Esophagus muscularis mucosa (tissue), 4 donors: ENCODE measurements around the gene CDH8. TPM values are rescaled to one million over a fixed set of nuclear protein-coding genes. Genes with fewer than 3 reads are reported as not detected.

Source experiments
- DNase-seq: peaks from one replicate; pipeline ENCODE4 v3.0.0-alpha.2; 2017; ENCODE audit errors: extremely low spot score
- H3K27ac ChIP-seq, 4 donors: fragments of 200-600 bp; sonication (generic); replicated peaks in 1 of 4; 1 replicate in 3 of 4; 2 replicates in 1 of 4; pipeline ENCODE4 v1.5.1; 2016 to 2019; ENCODE audit warnings: mild to moderate bottlenecking in 1 of 4
- H3K27me3 ChIP-seq, 4 donors: fragments of 200-600 bp; sonication (generic); one replicate each; pipeline versions ENCODE4 v1.5.1 to v1.6.0; 2016 to 2019
- H3K36me3 ChIP-seq, 4 donors: fragments of 200-600 bp; sonication (generic); one replicate each; pipeline ENCODE4 v1.5.1; 2016 to 2019
- H3K4me1 ChIP-seq, 4 donors: fragments of 200-600 bp; sonication (generic); one replicate each; pipeline ENCODE4 v1.5.1; 2016 to 2019
- H3K4me3 ChIP-seq, 4 donors: fragments of 200-600 bp; sonication (generic); 1 replicate in 2 of 4; 2 replicates in 2 of 4; pipeline ENCODE4 v1.5.1; 2016 to 2019; ENCODE audit warnings: mild to moderate bottlenecking in 4 of 4, moderate library complexity in 1 of 4
- H3K9me3 ChIP-seq, 4 donors: fragments of 200-600 bp; sonication (generic); 1 replicate in 3 of 4; 2 replicates in 1 of 4; pipeline ENCODE4 v1.5.1; 2016 to 2019
- EP300 ChIP-seq: sonication (generic); formaldehyde crosslinking; IDR thresholded peaks from one replicate; pipeline ENCODE4 v1.6.1; 2017; ENCODE audit warnings: antibody characterized with exemption
- POLR2A ChIP-seq: fragments of 450-650 bp; IDR thresholded peaks from one replicate; pipeline ENCODE4 v1.6.1; 2017; ENCODE audit warnings: antibody characterized with exemption, moderate library complexity, mild to moderate bottlenecking, low read depth
- POLR2AphosphoS5 ChIP-seq, 2 donors: sonication (generic); formaldehyde crosslinking; IDR thresholded peaks; one replicate each; pipeline ENCODE4 v1.6.1; 2017; ENCODE audit warnings: antibody characterized with exemption in 2 of 2
- WGBS: methylation state at CpG from one replicate; pipeline ENCODE4 v1.1.5; 2018; 5-methylcytosine and 5-hydroxymethylcytosine counted together
- intact Hi-C: fragments of 100-400 bp; cut with DNase I; formaldehyde crosslinking; loops from one replicate; pipeline ENCODE4 v1.15.1; 2023
- total RNA-seq, 4 donors: library from RNA; depleted of rRNA; stranded (reverse); fragments of >200 nt; gene quantifications; one replicate each; pipeline versions ENCODE4 v1.1.0 to v1.2.1, GENCODE V29; 2016
- TF ChIP-seq, protein P1 (sequence below), 3 experiments: fragments of 200-600 bp in 2 of 3; fragments of 450-650 bp in 1 of 3; sonication (generic) in 2 of 3; IDR thresholded peaks; one replicate each; pipeline ENCODE4 v1.5.1; 2017 to 2019; ENCODE audit warnings: antibody characterized with exemption in 3 of 3, mild to moderate bottlenecking in 2 of 3, moderate library complexity in 1 of 3

The CDH8 gene
- total RNA-seq, 4 donors from 2014 or later, result 0.42 to 3.6 (median 1.9) TPM

- Histone ChIP-seq H3K27me3 (peaks cover 0 to 57% (median 4%) of the 10 kb centered on the region in 4 donors), H3K4me1 (peaks cover 6 to 28% (median 26%) of the 10 kb centered on the region in 4 donors), H3K4me3 (peak overlapping the region; percentile 43 to 47 (median 44)), H3K36me3 (no peaks in the 10 kb centered on the region), H3K9me3 (no peaks in the 10 kb centered on the region), H3K27ac (no peak overlapping the region)
- TF ChIP-seq EP300 (no peak), POLR2AphosphoS5 (IDR thresholded peaks at IDR 0.05) (no peak), POLR2A (no peak)
- TF ChIP-seq, protein P1, sequence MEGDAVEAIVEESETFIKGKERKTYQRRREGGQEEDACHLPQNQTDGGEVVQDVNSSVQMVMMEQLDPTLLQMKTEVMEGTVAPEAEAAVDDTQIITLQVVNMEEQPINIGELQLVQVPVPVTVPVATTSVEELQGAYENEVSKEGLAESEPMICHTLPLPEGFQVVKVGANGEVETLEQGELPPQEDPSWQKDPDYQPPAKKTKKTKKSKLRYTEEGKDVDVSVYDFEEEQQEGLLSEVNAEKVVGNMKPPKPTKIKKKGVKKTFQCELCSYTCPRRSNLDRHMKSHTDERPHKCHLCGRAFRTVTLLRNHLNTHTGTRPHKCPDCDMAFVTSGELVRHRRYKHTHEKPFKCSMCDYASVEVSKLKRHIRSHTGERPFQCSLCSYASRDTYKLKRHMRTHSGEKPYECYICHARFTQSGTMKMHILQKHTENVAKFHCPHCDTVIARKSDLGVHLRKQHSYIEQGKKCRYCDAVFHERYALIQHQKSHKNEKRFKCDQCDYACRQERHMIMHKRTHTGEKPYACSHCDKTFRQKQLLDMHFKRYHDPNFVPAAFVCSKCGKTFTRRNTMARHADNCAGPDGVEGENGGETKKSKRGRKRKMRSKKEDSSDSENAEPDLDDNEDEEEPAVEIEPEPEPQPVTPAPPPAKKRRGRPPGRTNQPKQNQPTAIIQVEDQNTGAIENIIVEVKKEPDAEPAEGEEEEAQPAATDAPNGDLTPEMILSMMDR (IDR thresholded peaks at IDR 0.05), result no peak
- no peak for DNase-seq
- intact Hi-C loops, result no loop called here
- WGBS, result 0% methylated on average over 23 of the region's 65 CpGs
These were observed 834 bp downstream of the CDH8 start for GRCh38 chr16:62035115-62036092.

- TF ChIP-seq EP300, result no peak
- no peak for TF ChIP-seq POLR2AphosphoS5 (IDR thresholded peaks at IDR 0.05)
- no peak for TF ChIP-seq POLR2A
- TF ChIP-seq, protein P1 (IDR thresholded peaks at IDR 0.05), result no peak
- intact Hi-C loops, result no loop called here
- H3K27me3 ChIP-seq, result peaks cover 0 to 56% (median 4%) of the 10 kb centered on the region in 4 donors
These were observed 1.8 kb downstream of the CDH8 start for GRCh38 chr16:62034231-62035114.

DNA sequence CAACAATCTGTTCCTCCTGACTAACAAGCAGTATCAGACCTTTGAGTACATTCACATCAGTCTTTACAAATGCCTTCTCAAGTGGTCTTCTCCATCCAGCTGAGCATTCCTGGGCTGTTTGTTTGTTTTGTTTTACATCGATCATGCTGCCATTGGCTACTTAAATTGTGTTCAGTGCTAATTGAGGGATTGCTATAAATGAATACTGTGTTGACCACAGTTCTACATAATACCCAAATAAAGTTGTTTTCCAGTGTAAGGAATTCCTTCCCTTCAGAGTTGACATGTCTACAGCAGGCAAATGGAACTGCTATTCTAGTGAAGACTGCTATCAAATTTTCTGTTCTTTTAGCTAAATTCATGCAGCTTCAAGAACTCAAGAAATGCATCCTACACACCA lies 3.2 kb downstream of the CDH8 start:
- H3K4me3 ChIP-seq, result no peak overlapping the region
- DNase-seq, result no peak
- intact Hi-C loops, result no loop called here
- H3K4me1 ChIP-seq, result peaks cover 6 to 28% (median 26%) of the 10 kb centered on the region in 4 donors
- H3K27ac ChIP-seq, result no peak overlapping the region
- H3K36me3 ChIP-seq, result no peaks in the 10 kb centered on the region
- 66% methylated on average over 1 of the region's 1 CpG for WGBS
- no peaks in the 10 kb centered on the region for H3K9me3 ChIP-seq
- TF ChIP-seq, protein P1 (IDR thresholded peaks at IDR 0.05), result no peak
- TF ChIP-seq EP300, result no peak
- TF ChIP-seq POLR2A, result no peak
- no peak for TF ChIP-seq POLR2AphosphoS5 (IDR thresholded peaks at IDR 0.05)
- peaks cover 0 to 51% (median 4%) of the 10 kb centered on the region in 4 donors for H3K27me3 ChIP-seq

More at GRCh38 chr16:62034231-62035114, 1.8 kb downstream of the CDH8 start:
- Histone ChIP-seq H3K9me3 (no peaks in the 10 kb centered on the region), H3K27ac (no peak overlapping the region), H3K36me3 (no peaks in the 10 kb centered on the region), H3K4me3 (peak overlapping the region; percentile 43 to 47 (median 44)), H3K4me1 (peaks cover 6 to 28% (median 26%) of the 10 kb centered on the region in 4 donors)
- 3% methylated on average over 29 of the region's 32 CpGs for WGBS
- DNase-seq, result no peak

GRCh38 chr16:62029947-62030346 lies 6.3 kb downstream of the CDH8 start:
- WGBS, result 70% methylated on average over 3 of the region's 3 CpGs
- no peak for TF ChIP-seq POLR2AphosphoS5 (IDR thresholded peaks at IDR 0.05)
- no peak for TF ChIP-seq POLR2A
- no peak for TF ChIP-seq EP300
- TF ChIP-seq, protein P1 (IDR thresholded peaks at IDR 0.05), result no peak
- no peaks in the 10 kb centered on the region for H3K36me3 ChIP-seq
- H3K4me3 ChIP-seq, result no peak overlapping the region
- no peak for DNase-seq
- intact Hi-C loops, result no loop called here
- H3K27ac ChIP-seq, result no peak overlapping the region
- H3K27me3 ChIP-seq, result peaks cover 0 to 23% (median 2%) of the 10 kb centered on the region in 4 donors
- H3K4me1 ChIP-seq, result peaks cover 0 to 10% (median 8%) of the 10 kb centered on the region in 4 donors
- H3K9me3 ChIP-seq, result no peaks in the 10 kb centered on the region
